DMS53 treated with DMSO at 0.1 percent for 48 hours (cell line): ENCODE measurements around the gene MANBA.
"Not testable (repeated sequence)": the region's sequence is repeated elsewhere in the genome, so short reads cannot be mapped to it uniquely, and the experiment has no call there.

Experiments
- DNase-seq: peaks from one replicate; lab custom pipeline; 2025; ENCODE audit not compliant: unreplicated experiment; lab: John Stamatoyannopoulos, UW

The MANBA gene

GRCh38 chr4:102625232-102625930 is 135.4 kb downstream of the MANBA start:
- no peak for DNase-seq

DNA sequence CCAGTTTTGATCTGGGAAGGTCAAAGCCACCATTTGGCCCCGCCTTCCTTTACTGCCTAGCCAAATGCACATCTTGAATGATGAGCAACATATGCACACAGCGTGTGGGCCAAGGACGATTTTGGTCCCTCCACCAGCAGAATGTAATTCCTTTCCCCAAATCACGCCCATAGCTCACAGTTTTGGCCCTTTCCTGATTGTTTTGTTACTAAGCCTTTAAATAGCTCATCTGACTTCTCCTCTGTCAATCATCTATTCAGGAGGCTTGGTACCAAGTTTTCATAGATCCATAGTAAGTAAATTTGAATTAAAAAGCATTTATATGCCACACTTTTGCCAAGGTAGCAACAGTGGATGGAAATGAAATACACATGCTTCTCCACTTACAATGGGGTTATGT is 136.3 kb downstream of the MANBA start:
- DNase-seq = no peak

DNA sequence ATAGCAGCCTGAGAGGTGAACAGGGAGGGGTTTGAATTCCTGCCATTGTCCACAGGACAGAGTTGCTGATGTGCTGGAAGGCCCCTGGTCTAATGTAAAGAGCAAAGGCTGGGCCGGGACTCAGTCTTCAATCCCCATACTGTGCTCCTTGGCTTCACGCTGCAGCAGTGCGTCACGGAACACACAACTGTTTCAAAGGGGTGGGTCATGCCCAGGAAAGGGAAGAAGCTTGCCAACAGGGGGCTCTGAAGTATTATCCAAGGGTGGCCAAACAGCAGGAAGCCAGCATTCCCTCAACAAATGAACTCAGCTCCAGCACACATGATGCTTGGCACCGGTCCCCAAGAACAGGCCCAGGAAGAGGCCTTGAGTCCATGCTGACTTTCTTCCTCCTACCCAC is 137.1 kb downstream of the MANBA start:
- no peak for DNase-seq

DNA sequence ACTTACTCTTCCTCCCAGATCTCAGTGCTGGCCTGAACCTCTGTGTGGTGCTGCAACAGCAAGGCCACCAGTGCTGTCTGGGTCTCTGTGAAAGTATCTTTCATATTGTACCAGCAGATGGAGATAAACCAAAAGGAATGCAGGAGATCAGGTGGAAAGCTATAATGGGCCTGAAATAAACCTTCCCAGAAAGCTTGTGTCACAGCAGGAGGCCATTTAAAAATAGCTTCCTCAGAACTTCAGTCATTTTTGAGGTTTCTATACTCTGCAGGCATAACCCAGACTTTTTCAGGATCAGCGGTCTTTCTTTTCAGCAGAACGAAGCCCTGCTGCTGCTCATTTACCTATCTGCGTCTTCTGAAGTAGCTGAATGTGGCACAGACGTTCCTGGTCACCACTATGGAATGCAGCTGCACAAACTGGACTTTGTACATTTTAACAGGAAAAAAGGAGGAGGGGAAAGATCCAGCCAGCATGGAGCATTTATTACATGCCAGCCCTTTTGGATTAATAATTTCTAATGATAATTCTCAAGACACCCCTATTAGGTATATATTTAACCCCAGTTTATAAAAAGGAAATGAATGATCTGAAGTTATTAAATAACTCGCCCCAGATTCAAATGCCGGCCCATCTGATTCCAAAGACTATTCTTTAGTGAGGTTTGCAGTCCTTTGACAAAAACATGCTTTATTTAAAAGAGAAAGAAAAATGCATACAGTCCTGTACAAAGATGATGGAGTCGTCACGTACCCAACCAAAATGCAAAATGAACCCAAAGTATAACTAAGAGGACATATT is 139.9 kb downstream of the MANBA start:
- peak; percentile 77 for DNase-seq

DNA sequence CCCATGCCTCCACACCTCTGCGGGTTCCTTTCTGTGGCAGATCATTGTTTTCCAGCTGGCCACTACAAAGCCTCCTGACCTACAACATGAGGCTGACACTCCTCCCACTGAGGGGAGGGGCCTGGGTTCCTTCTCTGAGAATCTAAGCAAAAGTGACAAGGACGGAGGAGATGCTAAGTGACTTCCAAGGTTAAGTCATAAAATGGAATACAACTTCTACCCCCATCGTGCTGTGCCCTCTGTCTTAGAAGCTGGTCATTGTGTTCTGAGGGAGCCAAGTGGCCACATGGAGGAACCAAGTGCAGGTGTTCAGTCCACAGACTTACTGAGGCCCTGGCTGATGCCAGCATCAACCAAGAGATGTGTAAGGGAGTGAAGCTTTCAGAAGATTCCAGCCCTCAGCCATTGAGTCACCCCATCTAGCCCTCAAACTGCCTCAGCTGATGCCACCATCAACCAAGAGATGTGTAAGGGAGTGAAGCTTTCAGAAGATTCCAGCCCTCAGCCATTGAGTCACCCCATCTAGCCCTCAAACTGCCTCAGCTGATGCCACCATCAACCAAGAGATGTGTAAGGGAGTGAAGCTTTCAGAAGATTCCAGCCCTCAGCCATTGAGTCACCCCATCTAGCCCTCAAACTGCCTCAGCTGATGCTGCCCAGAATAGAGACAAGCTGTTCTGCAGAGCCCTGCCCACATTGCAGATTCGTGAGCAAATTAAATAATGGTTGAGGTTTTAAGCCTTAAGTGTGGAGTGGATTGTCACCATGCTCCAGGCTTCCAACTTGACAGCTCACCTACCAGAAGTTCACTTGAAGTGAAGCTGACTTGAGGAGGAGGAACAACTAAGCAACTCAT is 140.8 kb downstream of the MANBA start:
- DNase-seq = not testable (repeated sequence)

DNA sequence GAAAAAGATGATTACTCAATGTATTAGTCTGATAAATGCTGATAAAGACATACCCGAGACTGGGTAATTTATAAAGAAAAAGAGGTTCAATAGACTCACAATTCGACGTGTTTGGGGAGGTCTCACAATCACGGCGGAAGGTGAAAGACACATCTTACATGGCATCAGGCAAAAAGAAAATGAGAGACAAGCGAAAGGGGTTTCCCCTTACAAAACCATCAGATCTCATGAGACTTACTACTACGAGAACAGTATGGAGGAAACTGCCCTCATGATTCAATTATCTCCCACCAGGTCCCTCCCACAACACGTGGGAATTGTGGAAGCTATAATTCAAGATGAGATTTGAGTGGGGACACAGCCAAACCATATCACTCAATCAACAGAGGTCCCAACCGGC is 141.7 kb downstream of the MANBA start:
- not testable (repeated sequence) for DNase-seq

- peak; percentile 70 for DNase-seq
Observed at GRCh38 chr4:102616636-102617035, 144.1 kb downstream of the MANBA start.

- no peak for DNase-seq
Observed at GRCh38 chr4:102614801-102615200, 146.0 kb downstream of the MANBA start.

DNA sequence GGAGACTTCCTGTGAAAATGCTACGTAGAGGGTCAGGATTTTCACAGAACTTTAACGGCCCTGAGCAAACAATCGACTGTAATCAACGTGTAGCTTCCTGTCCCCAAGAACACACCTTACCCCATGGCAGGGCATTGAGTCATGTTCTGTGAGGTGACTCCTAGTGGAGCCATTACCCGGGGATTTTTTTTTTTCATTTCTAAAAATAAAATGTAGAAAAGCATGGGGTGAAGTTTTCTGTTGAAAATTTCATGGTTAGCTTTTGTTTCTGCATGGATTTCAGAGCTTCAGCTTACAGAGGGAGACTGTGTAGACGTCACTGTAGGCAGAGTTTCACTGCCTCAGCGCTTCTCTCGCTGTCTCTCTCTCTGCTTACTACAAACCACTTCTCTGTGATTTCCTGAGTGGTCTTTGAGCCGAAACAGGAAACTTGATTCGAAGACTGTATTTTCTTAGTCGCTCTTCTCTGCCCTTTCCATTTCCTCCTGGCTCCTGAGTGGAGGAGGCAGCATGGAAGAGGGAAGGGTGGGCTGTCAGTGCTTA is 147.9 kb downstream of the MANBA start:
- no peak for DNase-seq

- DNase-seq = no peak
Observed at GRCh38 chr4:102612210-102612609, 148.6 kb downstream of the MANBA start.

- no peak for DNase-seq
Observed at GRCh38 chr4:102610476-102610875, 150.3 kb downstream of the MANBA start.

GRCh38 chr4:102610007-102610406 is 150.8 kb downstream of the MANBA start:
- DNase-seq = no peak

- no peak for DNase-seq
Observed at GRCh38 chr4:102608190-102608589, 152.6 kb downstream of the MANBA start.

DNA sequence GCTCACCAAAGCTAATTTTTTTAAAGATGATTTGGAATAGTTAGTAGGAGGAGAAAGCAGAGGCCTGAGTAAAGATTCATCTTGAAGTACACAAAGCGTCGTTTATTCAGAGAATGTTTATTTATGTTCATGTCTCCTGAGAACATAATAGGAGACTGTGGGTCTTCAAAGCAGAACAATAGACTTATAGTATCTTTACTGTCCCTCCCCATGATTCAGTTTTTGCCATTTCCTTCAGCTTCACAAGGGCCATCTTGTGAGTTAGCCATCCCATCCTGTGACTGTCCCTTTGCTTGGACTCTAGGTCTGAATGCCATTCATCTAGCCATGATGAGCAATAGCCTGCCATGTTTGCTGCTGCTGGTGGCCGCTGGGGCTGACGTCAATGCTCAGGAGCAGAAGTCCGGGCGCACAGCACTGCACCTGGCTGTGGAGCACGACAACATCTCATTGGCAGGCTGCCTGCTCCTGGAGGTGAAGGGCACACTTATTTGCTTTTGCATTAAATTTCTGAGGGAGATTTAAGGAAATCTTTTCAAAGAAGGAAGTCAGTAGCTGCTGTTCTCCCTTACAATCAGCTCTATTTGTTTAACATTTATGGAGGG is 153.8 kb downstream of the MANBA start:
- peak; percentile 67 for DNase-seq

GRCh38 chr4:102606261-102606660 is 154.5 kb downstream of the MANBA start:
- no peak for DNase-seq

DNA sequence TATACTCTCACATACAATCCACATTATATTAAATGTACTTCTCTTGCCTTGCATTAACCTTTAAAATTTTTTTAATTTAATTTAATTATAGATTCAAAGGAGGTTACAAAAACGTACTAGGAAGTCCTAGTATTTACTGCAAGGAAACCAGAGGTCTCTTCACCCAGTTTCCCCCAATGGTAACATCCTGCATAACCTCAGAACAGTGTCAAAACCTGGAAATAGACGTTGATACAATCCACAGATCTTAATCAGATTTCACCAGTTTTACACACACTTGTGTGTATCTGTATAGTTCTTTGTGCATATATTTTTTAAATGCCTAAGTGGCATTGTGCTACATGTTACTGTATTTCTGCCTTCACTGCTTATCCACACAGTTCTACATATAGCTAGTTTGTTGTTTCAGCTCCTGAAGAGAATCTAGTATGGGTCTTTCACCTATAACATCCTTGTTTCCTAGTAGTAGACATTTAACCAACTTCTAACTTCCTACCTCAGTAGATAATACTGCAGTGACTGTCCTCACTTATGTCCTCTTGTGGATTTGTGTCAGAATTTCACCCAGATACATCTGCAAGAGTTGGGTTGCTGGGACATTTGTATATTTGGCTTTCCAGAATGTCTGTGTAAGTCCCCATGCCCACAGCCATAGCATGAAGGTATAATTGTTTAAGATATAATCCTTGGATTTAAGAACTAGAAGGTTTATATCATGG is 156.4 kb downstream of the MANBA start:
- no peak for DNase-seq

GRCh38 chr4:102601586-102602227 is 159.1 kb downstream of the MANBA start:
- no peak for DNase-seq

DNA sequence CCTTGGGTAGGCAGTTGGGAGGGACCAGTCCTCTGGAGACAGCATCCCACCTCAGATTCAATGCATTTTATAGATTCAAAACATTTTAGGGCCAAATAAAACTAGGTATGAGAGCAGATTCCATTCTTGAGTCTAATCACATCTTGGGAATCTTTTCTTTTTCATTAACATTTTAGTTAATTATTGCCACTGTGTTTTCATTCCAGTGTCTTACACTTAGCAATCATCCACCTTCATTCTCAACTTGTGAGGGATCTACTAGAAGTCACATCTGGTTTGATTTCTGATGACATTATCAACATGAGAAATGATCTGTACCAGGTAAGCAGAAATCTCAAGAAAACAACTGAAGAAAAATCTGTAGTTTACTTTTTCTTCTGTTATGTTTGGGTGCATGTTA is 160.1 kb downstream of the MANBA start:
- no peak for DNase-seq

- DNase-seq = no peak
Observed at GRCh38 chr4:102599886-102600285, 160.9 kb downstream of the MANBA start.

- no peak for DNase-seq
Observed at GRCh38 chr4:102599455-102599854, 161.3 kb downstream of the MANBA start.
